ENCODE data around the gene ANO4.
"Not testable (repeated sequence)": the region's sequence is repeated elsewhere in the genome, so short reads cannot be mapped to it uniquely, and the experiment has no call there.

ANO4 gene

DNA sequence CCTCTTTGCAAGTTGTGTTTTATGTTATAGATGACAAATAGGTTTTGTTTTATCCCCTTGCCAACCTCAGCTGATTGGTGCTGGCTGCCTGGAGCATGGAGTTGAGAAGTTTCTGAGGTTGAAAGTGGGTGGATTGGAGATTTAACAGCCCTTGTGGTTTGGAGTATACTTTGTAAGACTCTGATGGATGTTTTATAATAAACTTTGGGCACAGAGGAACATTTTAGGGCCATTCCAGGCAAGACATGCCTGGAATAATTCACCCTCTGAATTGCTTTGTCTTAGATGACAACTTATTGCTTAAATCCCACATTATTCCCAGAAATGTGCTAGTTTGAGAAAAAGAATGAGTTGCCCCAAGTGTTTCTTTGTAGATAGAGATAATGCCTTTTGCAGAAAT lies 256.6 kb downstream of the ANO4 start:
- DNase-seq, result no peak

DNA sequence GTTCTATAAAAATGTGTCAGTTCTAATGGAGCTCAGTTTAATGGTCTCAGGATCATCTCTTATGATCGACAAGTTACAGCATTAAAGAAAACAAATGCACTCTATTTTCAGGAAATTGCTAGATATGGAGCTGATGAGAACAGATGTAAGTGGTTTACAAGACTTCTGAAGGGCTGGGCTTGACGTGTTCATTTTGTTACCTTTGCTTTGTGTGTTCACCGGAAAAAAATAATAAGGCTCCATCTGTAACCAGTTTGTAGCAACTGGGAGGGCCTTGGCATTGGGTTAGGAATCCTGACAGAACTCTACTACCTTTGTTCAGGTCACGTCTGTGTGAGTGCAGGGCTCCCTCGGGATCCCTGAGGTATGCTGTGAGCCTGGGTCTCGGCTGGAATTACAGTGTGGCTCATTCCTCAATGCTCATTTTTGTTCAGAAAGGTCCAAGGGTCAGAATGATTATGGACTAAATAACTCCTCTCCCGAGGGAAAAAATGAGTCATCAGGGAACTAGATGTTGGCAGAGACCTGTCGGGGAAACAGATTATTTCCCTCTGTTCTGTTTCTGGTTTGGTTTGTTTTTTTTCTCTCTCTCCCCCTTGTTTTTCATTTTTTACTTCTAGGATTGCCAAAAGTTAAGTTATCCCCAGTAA lies 257.4 kb downstream of the ANO4 start:
- DNase-seq, result no peak

DNA sequence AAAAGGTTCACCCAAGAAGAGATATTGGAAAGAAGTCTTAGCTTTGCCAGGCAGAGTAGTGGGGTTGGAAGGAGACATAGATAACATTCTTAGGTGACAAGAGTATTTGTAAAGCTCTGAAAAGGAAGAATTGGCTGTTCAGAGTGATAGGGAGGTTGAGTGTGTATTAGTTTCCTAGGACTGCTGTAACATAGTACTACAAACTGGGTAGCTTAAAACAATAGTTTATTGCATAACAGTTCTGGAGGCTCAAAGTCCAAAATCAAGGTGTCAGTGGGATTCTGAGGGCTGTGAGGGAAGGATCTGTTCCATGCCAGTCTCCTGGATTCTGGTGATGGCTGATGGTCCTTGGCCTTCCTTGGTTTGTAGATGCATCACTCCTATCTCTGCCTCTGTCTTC lies 258.6 kb downstream of the ANO4 start:
- no peak for DNase-seq

DNA sequence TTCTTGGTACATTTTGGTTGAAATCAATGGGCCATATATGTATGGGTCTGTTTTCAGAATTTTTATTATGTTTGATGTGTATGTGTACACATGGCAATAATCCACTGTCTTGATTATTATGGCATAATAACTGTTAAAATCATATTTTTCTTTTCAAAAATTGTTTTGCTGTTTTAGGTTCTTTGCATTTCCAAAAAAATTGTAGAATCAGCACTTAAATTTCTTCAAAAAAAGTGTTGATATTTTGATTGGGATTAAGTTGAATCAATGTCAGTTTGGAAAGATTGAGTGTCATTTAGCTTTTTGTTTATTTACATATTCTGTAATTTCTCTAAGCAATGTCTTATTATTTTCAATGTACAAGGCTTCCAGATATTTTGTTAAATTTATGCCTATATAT lies 261.4 kb downstream of the ANO4 start:
- no peak for DNase-seq

DNA sequence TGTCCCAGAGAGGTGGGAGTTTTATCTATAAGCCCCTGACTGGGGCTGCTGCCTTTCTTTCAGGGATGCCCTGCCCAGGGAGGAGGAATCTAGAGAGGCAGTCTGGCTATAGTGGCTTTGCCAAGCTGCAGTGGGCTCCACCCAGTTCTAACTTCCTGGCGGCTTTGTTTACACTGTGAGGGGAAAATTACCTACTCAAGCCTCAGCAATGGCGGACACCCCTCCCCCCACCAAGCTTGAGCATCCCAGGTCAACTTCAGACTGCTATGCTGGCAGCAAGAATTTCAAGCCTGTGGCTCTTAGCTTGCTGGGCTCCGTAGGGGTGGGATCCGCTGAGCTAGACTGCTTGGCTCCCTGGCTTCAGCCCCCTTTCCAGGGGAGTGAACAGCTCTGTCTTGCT lies 267.9 kb downstream of the ANO4 start:
- DNase-seq, result not testable (repeated sequence)

DNA sequence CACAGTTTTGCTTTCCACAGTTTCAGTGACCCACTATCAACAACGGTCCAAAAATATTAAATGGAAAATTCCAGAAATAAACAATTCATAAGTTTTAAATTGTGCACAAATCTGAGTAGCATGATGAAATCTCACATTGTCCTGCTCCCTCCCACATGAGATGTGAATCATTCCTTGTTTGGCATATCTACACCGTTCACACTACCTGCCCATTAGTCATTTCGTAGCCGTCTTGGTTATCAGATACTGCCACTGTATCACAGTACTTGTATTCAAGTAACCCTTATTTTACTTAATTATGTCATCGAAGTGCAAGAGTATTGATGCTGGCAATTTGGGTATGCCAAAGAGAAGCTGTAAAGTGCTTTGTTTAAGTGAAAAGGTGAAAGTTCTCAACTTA lies 270.1 kb downstream of the ANO4 start:
- DNase-seq, result no peak

DNA sequence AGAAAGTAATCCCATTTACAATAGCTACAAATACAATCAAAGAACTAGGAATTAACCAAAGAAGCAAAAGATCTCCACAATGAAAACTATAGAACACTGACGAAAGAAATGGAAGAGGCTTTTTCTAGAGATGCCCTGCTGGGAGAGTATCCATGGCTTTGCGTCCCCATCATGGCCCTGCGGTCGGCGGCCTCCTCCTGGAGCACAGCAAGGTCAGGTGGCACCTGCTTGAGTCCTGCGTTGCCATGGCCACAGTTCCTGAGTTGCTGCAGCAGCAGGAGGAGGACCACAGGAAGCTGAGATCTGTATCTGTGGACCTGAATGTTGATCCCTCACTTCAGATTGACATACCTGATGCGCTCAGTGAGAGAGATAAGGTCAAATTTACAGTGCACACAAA lies 271.9 kb downstream of the ANO4 start:
- DNase-seq, result no peak

DNA sequence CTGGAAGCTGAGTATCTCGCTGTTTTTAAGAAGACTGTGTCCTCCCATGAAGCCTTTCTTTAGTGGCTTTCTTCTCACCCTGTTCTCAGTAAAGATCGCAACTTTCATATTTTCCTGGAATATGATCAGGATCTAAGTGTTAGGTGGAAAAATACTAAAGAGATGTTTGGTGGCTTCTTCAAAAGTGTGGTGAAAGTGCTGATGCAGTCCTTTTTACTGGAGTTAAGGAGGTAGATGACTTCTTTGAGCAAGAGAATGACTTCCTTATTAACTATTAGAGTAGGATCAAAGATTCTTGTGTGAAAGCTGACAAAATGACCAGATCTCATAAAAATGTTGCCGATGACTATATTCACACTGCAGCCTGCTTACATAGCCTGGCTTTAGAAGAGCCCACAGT lies 273.8 kb downstream of the ANO4 start:
- no peak for DNase-seq

DNA sequence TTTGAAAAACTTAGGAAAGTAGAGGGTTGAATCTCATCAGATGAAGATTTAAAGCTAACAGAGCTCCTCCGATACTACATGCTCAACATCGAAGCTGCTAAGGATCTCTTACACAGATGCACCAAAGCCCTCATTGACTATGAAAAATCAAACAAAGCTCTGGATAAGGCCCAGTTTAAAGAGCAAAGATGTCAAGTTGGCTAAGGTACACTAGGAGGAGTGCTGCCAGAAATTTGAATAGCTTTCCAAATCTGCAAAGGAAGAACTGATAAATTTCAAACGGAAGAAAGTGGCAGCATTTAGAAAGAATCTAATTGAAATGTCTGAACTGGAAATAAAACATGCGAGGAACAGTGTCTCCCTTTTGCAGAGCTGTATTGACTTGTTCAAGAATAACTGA lies 274.3 kb downstream of the ANO4 start:
- DNase-seq, result no peak

DNA sequence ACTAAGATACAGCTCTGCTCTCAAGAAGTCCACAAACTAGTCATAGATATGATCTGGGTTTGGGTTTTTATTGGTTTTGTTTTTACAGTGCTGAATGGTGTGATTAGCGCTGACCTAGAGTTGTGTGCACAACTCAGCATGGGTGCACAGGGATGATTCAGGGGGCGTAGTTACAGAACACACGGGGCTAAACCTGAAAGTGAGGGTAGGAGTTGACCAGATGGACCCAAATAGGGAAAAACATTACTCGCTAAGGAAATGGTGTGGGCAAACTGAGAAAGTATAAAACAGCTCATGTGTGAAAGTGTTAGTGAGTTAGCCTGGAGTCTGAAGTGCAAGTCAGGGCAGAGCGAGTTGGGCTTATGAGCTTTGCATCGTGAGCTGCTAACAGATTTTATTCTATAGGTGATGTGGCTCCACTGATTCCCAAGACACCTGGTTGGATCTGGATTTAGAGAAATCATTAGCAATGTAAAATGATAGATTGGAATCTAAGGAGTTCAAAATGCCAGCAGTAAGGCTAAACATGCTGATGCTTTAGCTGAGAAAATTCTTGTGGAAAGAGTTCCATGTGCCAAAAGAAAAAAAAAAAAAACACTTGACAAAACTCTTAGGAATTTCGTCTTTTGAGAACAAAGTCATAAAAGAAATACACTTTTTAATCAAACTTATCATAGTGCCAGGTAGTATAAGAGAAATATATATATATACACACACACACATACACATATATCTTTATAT lies 280.5 kb downstream of the ANO4 start:
- DNase-seq, result no peak

DNA sequence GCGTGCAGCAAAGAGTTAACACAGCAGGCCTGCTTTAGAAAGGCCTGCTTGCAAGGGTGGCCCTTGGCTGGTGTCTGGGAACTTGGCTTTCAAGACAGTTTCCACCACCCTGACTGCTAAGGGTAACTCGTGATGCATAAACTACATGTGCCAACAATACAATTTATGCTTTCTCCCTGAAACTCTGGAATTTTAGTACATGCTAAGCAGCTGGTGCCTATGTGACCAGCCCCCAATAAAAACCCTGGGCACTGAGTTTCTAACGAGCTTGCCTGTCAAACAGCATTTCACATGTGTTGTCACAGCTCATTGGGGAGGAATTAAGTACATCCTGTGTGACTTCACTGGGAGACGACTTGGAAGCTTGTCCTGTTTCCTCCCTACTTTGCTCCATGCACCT lies 282.3 kb downstream of the ANO4 start:
- no peak for DNase-seq

DNA sequence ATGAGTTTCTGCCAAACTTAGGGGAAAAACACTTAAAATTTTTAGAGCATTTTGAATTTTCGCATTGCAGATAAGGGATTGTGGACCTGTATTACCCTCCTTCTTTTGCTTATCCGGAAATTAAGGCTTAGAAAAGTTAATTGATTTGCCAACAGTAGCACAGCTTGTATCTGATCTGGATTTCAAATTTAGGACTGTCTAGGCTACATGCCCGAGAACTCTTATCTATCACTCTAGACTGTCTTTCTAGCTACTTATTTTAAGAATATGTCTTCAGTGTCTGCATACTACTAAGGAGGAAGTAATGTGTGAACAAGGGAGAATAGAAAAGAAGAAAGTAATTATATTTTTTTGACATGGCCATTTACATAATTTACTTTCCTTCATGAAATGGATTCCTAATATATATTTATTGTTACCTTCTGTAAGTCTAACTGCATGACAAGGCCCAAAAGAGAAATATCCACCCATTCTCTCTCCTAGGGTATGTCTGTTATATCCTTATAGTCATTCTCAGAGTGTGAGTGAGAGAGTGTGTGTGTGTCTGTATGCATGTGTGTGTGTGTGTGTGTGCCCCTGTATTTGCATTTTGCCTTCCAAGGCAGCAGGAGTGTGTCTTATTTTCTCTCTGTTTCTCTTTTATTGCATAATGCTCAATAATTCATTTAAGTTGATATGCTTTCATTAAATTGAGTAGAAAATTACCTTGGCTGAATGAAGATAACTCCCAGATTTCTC lies 283.4 kb downstream of the ANO4 start:
- no peak for DNase-seq

DNA sequence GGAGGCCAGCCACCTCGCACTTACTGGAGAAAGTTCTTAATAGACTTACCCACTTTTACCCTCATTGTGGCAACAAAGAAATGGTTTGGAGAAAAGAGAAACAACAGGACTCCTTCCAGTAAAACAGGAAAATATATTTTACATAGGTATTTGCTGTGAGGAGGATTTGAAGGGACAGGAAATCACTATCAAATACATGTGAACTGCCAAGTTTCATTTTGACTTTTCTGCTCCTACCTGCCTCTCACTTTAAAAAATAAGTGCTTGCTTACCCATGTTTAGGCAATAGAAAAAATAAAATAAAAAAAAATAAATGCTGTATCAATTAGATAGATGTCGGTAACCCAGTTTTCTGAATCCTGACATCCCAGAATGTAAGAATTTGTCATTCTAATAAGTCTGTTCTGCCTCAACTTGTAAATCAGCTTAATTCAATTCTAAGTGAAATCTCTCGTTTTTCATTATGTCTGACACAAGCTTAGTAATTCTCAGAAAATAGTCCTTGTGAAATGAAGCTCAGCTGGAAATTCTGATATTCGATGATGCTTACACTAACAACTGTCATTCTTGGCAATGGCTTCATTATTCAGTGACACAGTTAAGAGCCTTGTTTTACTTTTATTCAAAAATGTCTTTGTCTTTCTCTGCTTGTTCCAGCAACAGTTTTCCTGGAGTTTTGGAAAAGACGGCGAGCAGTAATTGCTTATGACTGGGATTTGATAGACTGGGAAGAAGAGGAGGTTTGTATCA lies 284.1 kb downstream of the ANO4 start:
- DNase-seq, result no peak

DNA sequence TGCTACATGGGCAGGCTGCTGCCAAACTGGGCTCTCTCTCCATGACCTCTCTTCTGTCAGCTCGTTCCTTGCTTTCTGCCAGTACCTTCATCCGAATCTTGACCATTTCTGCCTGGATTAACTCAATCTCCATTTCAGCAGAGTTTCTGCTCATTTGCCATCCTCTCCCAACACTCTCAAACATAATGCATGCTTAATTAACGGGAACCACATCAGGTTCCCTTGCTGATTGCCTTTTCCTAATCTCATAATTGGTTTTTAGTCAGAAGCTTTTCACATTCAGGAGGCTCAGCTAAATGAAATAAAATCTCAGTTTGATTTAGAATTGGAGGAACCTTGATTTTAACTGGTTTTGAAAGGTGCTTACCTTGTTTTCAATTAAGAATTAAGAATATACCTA lies 288.1 kb downstream of the ANO4 start:
- no peak for DNase-seq

DNA sequence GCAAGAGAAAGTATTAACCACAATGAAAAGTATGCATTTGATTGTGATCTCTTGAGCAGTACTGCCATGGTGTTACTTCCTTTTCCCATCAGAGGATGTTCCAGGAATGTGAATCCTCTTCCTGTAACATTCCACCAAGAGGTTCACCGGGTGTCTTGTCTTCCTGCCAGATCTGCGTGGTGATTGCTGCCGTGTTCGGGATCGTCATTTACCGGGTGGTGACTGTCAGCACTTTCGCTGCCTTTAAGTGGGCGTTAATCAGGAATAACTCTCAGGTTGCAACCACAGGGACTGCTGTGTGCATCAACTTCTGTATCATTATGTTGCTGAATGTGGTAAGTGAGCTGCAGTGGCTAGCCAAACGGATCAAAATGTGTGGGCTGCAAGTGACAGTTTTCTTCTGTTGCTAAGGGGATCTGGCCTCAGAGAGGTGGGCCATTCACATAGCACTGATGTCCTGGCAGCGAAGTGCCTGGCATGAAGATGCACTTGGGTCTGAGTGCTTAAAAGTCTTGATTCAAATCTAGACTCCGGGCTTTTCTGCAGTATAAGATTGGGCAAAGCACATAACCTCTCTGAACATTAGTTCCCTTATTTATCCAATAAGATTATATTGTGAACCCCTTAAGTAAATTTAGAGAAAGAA lies 292.0 kb downstream of the ANO4 start:
- DNase-seq, result no peak

DNA sequence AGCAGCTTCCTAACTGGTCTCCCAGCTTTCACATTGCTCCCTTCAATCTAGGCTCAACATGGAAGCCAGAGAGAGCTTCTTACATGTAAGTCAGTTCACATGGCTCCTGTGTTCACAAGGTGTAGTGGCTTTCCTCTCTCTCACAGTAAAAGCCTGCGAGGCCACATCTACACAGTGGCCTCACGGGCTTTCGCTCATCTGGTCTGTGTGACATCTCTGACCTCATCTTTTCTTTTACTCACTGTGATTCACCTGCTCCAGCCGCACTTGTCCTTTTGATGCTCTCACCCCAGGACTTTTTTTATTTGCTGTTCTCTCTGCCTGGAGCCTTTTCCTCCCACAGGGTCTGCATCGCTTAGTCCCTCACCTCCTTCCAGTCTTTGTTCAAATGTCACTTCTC lies 293.3 kb downstream of the ANO4 start:
- DNase-seq, result no peak

DNA sequence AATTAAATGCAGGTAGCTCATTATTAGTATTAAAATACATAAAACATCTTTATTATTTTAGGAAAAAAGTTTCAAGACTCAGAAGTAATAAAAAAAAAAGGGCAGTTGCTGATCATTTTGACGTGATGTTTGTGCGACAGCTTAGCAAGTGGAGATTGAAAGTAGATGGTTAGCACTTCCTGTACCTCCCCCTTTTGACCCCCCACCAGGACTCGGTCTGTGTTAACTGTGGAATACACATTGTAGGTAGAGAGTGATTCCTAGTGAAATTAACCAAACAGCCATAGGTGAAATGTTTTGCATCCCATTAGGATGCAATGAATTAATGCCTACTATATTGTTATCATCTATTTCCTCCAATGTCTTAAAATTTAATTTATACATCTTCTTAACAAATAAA lies 294.7 kb downstream of the ANO4 start:
- DNase-seq, result no peak

DNA sequence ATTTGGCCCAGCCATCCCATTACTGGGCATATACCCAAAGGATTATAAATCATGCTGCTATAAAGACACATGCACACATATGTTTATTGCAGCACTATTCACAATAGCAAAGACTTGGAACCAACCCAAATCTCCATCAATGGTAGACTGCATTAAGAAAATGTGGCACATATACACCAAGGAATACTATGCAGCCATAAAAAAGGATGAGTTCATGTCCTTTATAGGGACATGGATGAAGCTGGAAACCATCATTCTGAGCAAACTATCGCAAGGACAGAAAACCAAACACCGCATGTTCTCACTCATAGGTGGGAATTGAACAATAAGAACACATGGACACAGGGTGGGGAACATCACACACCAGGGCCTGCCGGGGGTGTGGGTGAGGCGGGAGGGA lies 295.6 kb downstream of the ANO4 start:
- DNase-seq, result not testable (repeated sequence)

DNA sequence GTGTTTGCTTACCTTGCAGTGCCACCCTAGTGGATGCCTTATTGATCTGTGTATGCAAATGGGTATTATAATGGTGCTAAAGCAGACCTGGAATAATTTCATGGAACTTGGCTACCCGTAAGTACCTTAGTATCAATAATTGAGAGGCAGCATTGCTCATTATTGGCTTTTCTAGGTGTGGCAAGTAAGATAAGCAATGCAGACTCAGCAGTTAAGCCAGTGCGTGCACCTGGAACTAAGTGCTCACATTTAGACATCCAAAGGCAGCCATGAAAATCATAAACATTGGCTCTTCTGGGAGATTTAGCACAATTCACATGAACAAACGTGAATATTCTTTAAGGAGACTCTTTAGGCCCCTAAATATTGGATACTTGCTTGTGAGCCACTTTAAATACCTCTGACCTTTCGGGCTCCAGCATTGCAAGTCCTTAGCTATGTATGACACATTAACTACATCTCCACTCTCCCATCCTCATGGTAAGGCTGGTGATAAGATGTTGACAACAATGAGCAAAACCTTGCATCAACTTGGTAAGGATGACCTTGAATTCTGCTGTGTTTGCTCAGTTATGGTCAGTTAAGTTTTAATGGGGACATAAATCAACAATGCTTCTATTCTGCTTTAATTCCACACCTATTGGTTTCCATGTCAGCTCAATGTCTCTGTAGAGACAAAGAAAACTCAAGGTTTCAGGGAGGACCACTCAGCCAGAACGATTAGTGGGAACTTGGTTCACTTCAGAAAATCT lies 303.4 kb downstream of the ANO4 start:
- DNase-seq, result no peak

DNA sequence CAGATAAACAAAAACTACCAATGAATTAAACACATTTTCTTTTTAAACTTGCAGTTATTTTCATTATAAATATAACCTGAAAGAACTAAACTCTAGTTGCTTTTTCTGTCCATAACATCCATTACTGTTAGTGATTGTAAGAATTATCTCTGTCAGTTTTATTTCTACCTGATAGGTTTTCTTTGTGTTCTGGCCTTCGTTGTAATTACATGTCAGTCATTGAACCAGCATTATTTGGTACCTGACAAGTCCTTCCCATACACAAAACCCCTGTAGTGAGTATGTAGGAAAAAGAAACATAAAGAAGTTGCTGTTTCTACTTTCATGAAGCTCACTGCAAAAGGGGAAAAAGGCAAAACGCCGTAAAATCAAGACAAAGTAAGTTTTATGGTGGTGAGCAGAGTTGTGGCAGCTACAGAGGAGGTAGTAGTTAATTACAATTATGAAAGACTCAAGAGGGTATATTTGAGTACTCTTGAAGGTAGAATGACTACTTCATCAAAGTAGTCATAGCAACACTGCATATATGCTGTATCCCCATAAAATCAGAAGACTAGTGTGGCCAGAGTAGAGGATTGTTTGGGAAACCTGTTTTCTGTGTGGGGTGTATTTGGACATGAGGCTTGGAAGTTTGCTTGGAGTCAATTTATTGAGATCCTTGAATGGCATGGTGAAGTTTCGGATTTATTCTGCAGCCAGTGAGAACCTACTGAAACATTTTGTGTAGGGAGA lies 312.6 kb downstream of the ANO4 start:
- no peak for DNase-seq

DNA sequence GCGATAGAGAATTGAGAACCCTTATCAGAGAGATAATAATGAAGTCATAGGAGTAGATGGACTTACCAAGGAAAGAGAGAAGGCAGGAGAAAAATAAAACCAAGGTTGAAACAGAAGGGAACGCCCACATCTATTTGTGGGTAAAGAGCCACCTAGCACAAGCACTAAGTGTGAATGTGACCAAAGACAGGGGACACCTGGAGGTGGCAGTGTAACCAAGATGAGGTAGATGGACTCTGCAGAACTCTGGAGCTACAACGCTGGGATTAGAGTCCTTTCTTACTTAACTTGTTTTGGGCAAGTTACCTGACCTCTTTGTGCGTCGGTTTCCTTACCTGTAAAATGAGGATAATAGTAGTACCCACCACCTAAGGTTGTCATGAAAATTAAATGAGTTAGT lies 313.6 kb downstream of the ANO4 start:
- no peak for DNase-seq

DNA sequence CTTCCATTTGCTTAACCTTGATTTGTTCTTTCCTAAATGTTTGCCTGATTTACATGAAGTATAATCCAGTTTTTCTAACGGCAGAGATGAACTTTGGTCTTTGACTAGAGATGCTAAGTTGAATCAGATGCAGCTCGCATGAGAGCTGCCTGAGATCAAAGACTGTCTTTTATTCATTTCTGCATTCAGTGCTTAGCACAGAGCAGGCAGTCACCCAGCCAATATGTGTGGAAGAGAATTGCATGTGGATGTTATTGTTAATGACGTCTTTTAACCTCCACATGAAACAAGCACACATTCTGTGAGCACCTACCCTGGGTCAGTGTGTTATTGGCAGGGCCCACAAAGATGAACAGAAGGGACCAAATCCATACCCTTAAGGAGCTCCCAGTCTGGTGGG lies 316.3 kb downstream of the ANO4 start:
- no peak for DNase-seq

All from DMS153 (cell line).